Breast epithelium (tissue), 3 donors: ENCODE measurements around the gene HERC2.

ENCODE experiments used
- CTCF ChIP-seq, 3 donors: fragments of 450-650 bp; IDR thresholded peaks; one replicate each; pipeline ENCODE4 v1.5.1; 2016 to 2017; ENCODE audit warnings: antibody characterized with exemption in 3 of 3, mild to moderate bottlenecking in 3 of 3, moderate library complexity in 3 of 3
- POLR2A ChIP-seq: fragments of 450-650 bp; IDR thresholded peaks from one replicate; pipeline ENCODE4 v1.6.1; 2016; ENCODE audit warnings: antibody characterized with exemption, mild to moderate bottlenecking, moderate library complexity
- POLR2AphosphoS5 ChIP-seq, 3 donors: sonication (generic); formaldehyde crosslinking; IDR thresholded peaks; one replicate each; pipeline ENCODE4 v1.6.1; 2017; ENCODE audit warnings: antibody characterized with exemption in 3 of 3

GRCh38 chr15:28111543-28111942 is 210.4 kb downstream of the HERC2 start:
- TF ChIP-seq CTCF (IDR thresholded peaks at IDR 0.05) (no peak), POLR2AphosphoS5 (IDR thresholded peaks at IDR 0.05) (no peak), POLR2A (no peak)
